Endothelial cell (in vitro differentiated cells): Measurements from ENCODE around the gene MARCHF2. TPM values are rescaled to one million over a fixed set of nuclear protein-coding genes. Genes with fewer than 3 reads are reported as not detected.

Experiments
- DNase-seq: peaks from one replicate; pipeline ENCODE4 v3.0.0; 2021; ENCODE audit warnings: low spot score
- H3K27ac Mint-ChIP-seq: one replicate; pipeline ENCODE4 v1.8.0; 2021; ENCODE audit warnings: mixed read lengths, inconsistent platforms; ENCODE audit not compliant: unreplicated experiment
- H3K27me3 Mint-ChIP-seq: one replicate; pipeline ENCODE4 v1.8.0; 2021; ENCODE audit warnings: mild to moderate bottlenecking, moderate library complexity, mixed read lengths, inconsistent platforms; ENCODE audit not compliant: unreplicated experiment
- H3K36me3 Mint-ChIP-seq: one replicate; pipeline ENCODE4 v1.8.0; 2021; ENCODE audit warnings: mild to moderate bottlenecking, low read depth, mixed read lengths, inconsistent platforms; ENCODE audit not compliant: unreplicated experiment
- H3K4me1 Mint-ChIP-seq: one replicate; pipeline ENCODE4 v1.8.0; 2021; ENCODE audit warnings: mild to moderate bottlenecking, mixed read lengths, inconsistent platforms; ENCODE audit not compliant: unreplicated experiment
- H3K4me3 Mint-ChIP-seq: one replicate; pipeline ENCODE4 v1.8.0; 2021; ENCODE audit warnings: mild to moderate bottlenecking, mixed read lengths, inconsistent platforms; ENCODE audit not compliant: unreplicated experiment
- H3K9me3 Mint-ChIP-seq: one replicate; pipeline ENCODE4 v1.8.0; 2021; ENCODE audit warnings: mixed read lengths, inconsistent platforms; ENCODE audit not compliant: unreplicated experiment
- total RNA-seq: library from RNA; stranded (reverse); fragmentation: NEBNext Ultra II Directional; extraction: Animal tissue kit (Norgen Biotek cat#: 25700); gene quantifications from one replicate; pipeline ENCODE4 v1.2.1, GENCODE V29; 2021; ENCODE audit not compliant: unreplicated experiment
- TF ChIP-seq, protein P1 (sequence below): fragments of 200-600 bp; sonication (generic); IDR thresholded peaks from one replicate; pipeline ENCODE4 v1.5.0; 2021; ENCODE audit warnings: antibody characterized with exemption; ENCODE audit not compliant: unreplicated experiment

The MARCHF2 gene
- total RNA-seq, 1 donor from 2014 or later = 58.2 TPM

- TF ChIP-seq, protein P1, sequence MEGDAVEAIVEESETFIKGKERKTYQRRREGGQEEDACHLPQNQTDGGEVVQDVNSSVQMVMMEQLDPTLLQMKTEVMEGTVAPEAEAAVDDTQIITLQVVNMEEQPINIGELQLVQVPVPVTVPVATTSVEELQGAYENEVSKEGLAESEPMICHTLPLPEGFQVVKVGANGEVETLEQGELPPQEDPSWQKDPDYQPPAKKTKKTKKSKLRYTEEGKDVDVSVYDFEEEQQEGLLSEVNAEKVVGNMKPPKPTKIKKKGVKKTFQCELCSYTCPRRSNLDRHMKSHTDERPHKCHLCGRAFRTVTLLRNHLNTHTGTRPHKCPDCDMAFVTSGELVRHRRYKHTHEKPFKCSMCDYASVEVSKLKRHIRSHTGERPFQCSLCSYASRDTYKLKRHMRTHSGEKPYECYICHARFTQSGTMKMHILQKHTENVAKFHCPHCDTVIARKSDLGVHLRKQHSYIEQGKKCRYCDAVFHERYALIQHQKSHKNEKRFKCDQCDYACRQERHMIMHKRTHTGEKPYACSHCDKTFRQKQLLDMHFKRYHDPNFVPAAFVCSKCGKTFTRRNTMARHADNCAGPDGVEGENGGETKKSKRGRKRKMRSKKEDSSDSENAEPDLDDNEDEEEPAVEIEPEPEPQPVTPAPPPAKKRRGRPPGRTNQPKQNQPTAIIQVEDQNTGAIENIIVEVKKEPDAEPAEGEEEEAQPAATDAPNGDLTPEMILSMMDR = no peak
- Mint-ChIP-seq H3K27me3 (peaks cover 13% of the 10 kb centered on the region), H3K4me3 (no peak overlapping the region), H3K9me3 (no peaks in the 10 kb centered on the region), H3K36me3 (peaks cover 58% of the 10 kb centered on the region), H3K27ac (no peak overlapping the region), H3K4me1 (no peaks in the 10 kb centered on the region)
- no peak for DNase-seq
Measured at GRCh38 chr19:8478598-8478997, 65.5 kb downstream of the MARCHF2 start.

- peak overlapping the region; percentile 47 for H3K4me3 Mint-ChIP-seq
- no peaks in the 10 kb centered on the region for H3K9me3 Mint-ChIP-seq
- H3K27ac Mint-ChIP-seq = peak overlapping the region; percentile 31
- H3K36me3 Mint-ChIP-seq = peaks cover 51% of the 10 kb centered on the region
- no peaks in the 10 kb centered on the region for H3K4me1 Mint-ChIP-seq
- TF ChIP-seq, protein P1 = no peak
- H3K27me3 Mint-ChIP-seq = peaks cover 20% of the 10 kb centered on the region
- no peak for DNase-seq
Measured at GRCh38 chr19:8481201-8481600, 68.1 kb downstream of the MARCHF2 start.

GRCh38 chr19:8481616-8482015 lies 68.5 kb downstream of the MARCHF2 start:
- no peak overlapping the region for H3K27ac Mint-ChIP-seq
- peaks cover 50% of the 10 kb centered on the region for H3K36me3 Mint-ChIP-seq
- no peak for DNase-seq
- no peaks in the 10 kb centered on the region for H3K9me3 Mint-ChIP-seq
- H3K4me1 Mint-ChIP-seq = peaks cover 2% of the 10 kb centered on the region
- H3K27me3 Mint-ChIP-seq = peaks cover 22% of the 10 kb centered on the region
- TF ChIP-seq, protein P1 = no peak
- H3K4me3 Mint-ChIP-seq = no peak overlapping the region

- H3K9me3 Mint-ChIP-seq = no peaks in the 10 kb centered on the region
- H3K27me3 Mint-ChIP-seq = peaks cover 25% of the 10 kb centered on the region
- no peak for DNase-seq
- H3K4me3 Mint-ChIP-seq = peak overlapping the region; percentile 6
- peaks cover 10% of the 10 kb centered on the region for H3K4me1 Mint-ChIP-seq
- TF ChIP-seq, protein P1 = no peak
- H3K36me3 Mint-ChIP-seq = peaks cover 56% of the 10 kb centered on the region
- no peak overlapping the region for H3K27ac Mint-ChIP-seq
Measured at GRCh38 chr19:8482696-8483095, 69.6 kb downstream of the MARCHF2 start.

DNA sequence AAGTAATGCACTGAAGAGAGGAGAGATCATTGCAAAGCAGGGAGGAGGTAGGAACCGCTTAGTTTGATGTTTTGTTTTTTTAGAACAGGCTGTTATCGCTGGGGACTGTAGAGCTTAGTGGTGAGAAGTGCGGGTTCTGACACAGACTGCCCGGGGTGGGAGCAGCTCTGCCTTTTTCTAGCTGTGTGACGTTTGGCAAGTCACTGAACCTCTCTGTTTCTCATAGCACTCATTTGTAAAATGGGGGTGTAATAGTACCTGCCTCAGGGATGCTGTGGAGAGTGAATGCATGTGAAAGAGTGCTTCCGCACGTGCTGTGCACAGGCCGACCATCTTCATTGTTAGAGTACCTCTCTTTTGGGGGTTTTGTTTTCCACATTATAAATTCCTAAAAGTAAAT lies 70.1 kb downstream of the MARCHF2 start:
- Mint-ChIP-seq H3K27ac (no peak overlapping the region), H3K9me3 (no peaks in the 10 kb centered on the region), H3K27me3 (peaks cover 27% of the 10 kb centered on the region), H3K36me3 (peaks cover 57% of the 10 kb centered on the region), H3K4me1 (peaks cover 14% of the 10 kb centered on the region), H3K4me3 (peak overlapping the region; percentile 6)
- DNase-seq = no peak
- TF ChIP-seq, protein P1 = no peak
